Naive thymus-derived CD8-positive, alpha-beta T cell (primary cell): Measurements from ENCODE around the gene MRPS33. TPM values are rescaled to one million over a fixed set of nuclear protein-coding genes. Genes with fewer than 3 reads are reported as not detected.
"Not testable (repeated sequence)": the region's sequence is repeated elsewhere in the genome, so short reads cannot be mapped to it uniquely, and the experiment has no call there.

Experiments
- ATAC-seq, 2 donors: fragments of 150-1000 bp; cut with Tn5 transposase in 1 of 2; sonication (Bioruptor Pico), chemical (Tn5 transposase) in 1 of 2; 1 replicate in 1 of 2; 2 replicates in 1 of 2; pipeline ENCODE4 v1.10.0; 2021; ENCODE audit warnings: mild to moderate bottlenecking in 2 of 2, moderate library complexity in 2 of 2
- POLR2A ChIA-PET: fragments of 350-600 bp; sonication (Branson Sonifier 250); formaldehyde crosslinking; loops from one replicate; lab custom pipeline; 2021; ENCODE audit warnings: antibody characterized with exemption; lab: Charles Lee
- DNase-seq, 10 donors: peaks; one replicate each; pipeline versions ENCODE4 v3.0.0 to v3.0.0-alpha.2; 2020 to 2022
- H3K27ac Mint-ChIP-seq, 10 donors: one replicate each; pipeline ENCODE4 v1.8.0; 2020 to 2022; ENCODE audit warnings: mild to moderate bottlenecking in 10 of 10, mixed read lengths in 10 of 10, moderate library complexity in 4 of 10, inconsistent platforms in 1 of 10
- H3K27me3 Mint-ChIP-seq, 5 donors: one replicate each; pipeline ENCODE4 v1.8.0; 2021 to 2022; ENCODE audit warnings: mixed read lengths in 5 of 5
- H3K36me3 Mint-ChIP-seq, 3 donors: one replicate each; pipeline ENCODE4 v1.8.0; 2020 to 2022; ENCODE audit warnings: mixed read lengths in 3 of 3, mild to moderate bottlenecking in 2 of 3, inconsistent platforms in 1 of 3
- H3K4me1 Mint-ChIP-seq, 4 donors: one replicate each; pipeline ENCODE4 v1.8.0; 2021 to 2022; ENCODE audit warnings: mixed read lengths in 4 of 4
- H3K4me3 Mint-ChIP-seq, 10 donors: one replicate each; pipeline ENCODE4 v1.8.0; 2020 to 2022; ENCODE audit warnings: mild to moderate bottlenecking in 10 of 10, mixed read lengths in 10 of 10, moderate library complexity in 6 of 10, inconsistent platforms in 1 of 10
- H3K9me3 Mint-ChIP-seq, 9 donors: one replicate each; pipeline ENCODE4 v1.8.0; 2020 to 2022; ENCODE audit warnings: mixed read lengths in 9 of 9, mild to moderate bottlenecking in 3 of 9, inconsistent platforms in 1 of 9, moderate library complexity in 1 of 9
- polyA plus RNA-seq, 3 donors: library from polyadenylated mRNA; unstranded; fragments of 300-500 nt; fragmentation: Illumina TruSeq; gene quantifications; one replicate each; pipeline ENCODE4 v1.2.3, GENCODE V29; 2021
- total RNA-seq, 8 experiments: library from RNA in 2 of 8; stranded (reverse) in 2 of 8; gene quantifications; one replicate each; pipeline ENCODE4 v1.2.3 and lab custom pipeline; 2021 to 2026

MRPS33 gene
- total and polyA plus RNA-seq, 5 experiments from 2014 or later: 52.2 to 105 (median 74.7) TPM

- H3K27ac Mint-ChIP-seq: peak overlapping the region in 1 of 10 donors; percentile 43
- DNase-seq (no peak), ATAC-seq (no peak)
- peaks cover 0 to 3% (median 0%) of the 10 kb centered on the region in 4 donors for H3K4me1 Mint-ChIP-seq
- H3K4me3 Mint-ChIP-seq: no peak overlapping the region
- H3K9me3 Mint-ChIP-seq: no peaks in the 10 kb centered on the region
- H3K36me3 Mint-ChIP-seq: no peaks in the 10 kb centered on the region
- H3K27me3 Mint-ChIP-seq: peaks cover 0 to 2% (median 1%) of the 10 kb centered on the region in 5 donors
- POLR2A ChIA-PET: interaction anchor here (0.7 kb wide), 1 partner anchor 56 kb away, joined by 3 read pairs; no protein-coding TSS in a partner anchor
These were observed 41.6 kb downstream of the MRPS33 start for GRCh38 chr7:140972876-140973829.

DNA sequence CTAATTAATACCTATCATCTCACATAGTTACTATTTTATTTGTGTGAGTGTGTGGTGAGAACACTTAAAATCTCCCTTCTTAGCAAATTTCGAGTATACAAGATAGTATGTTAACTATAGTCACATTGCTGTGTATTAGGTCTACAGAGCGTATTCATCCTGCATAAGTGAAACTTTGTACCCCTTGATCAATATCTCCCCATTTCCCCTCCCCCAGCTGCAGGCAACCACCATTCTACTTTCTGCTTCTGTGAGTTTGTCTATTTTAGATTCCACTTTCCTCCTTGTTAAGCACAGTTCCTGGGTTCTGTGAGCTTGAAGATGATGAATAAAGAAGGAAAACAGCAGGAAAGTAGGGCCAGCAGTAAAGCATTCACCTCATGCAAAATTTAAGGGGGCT is 42.4 kb downstream of the MRPS33 start:
- Mint-ChIP-seq H3K27ac (no peak overlapping the region), H3K4me3 (no peak overlapping the region), H3K9me3 (no peaks in the 10 kb centered on the region), H3K4me1 (no peaks in the 10 kb centered on the region), H3K27me3 (peaks cover 1 to 9% (median 4%) of the 10 kb centered on the region in 5 donors), H3K36me3 (no peaks in the 10 kb centered on the region)
- ATAC-seq (no peak), DNase-seq (no peak)
- POLR2A ChIA-PET: interaction anchor here (0.5 to 0.7 kb wide), 2 partner anchors 55 to 456 kb away, joined by 3 read pairs; no protein-coding TSS in a partner anchor

DNA sequence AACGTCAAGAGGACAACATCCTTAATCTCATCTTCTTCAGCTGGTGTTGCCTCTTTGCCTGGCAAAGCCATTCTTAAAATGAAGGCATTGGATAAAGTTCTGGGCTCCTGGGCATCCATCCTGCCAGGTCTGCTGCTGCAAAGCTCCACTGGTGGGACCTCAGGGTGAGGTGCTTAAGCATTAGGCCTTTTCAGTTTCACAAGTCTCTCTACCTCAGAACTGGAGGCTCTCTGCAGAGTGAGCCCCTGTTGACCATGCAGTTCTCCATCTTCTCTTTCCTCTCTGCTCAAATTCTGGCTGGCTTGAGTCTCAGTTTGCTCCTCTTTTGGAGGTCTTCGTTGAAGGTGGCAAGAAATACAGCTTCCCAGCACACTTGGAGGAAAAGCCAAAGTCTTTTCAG is 47.3 kb downstream of the MRPS33 start:
- Mint-ChIP-seq H3K4me1 (no peaks in the 10 kb centered on the region), H3K27ac (no peak overlapping the region), H3K27me3 (peaks cover 1 to 11% (median 4%) of the 10 kb centered on the region in 5 donors), H3K36me3 (no peaks in the 10 kb centered on the region), H3K9me3 (no peaks in the 10 kb centered on the region), H3K4me3 (no peak overlapping the region)
- no peak for ATAC-seq
- DNase-seq: no peak
- POLR2A ChIA-PET: no interaction called here

- DNase-seq (no peak), ATAC-seq (no peak)
- Mint-ChIP-seq H3K4me1 (no peaks in the 10 kb centered on the region), H3K9me3 (no peaks in the 10 kb centered on the region), H3K27ac (no peak overlapping the region), H3K27me3 (peaks cover 2 to 11% (median 4%) of the 10 kb centered on the region in 5 donors), H3K36me3 (no peaks in the 10 kb centered on the region), H3K4me3 (no peak overlapping the region)
- POLR2A ChIA-PET: no interaction called here
These were observed 48.1 kb downstream of the MRPS33 start for GRCh38 chr7:140966561-140967233.

GRCh38 chr7:140961117-140961516 is 53.6 kb downstream of the MRPS33 start:
- no peak overlapping the region for H3K4me3 Mint-ChIP-seq
- peaks cover 0 to 5% (median 0%) of the 10 kb centered on the region in 9 donors for H3K9me3 Mint-ChIP-seq
- no peaks in the 10 kb centered on the region for H3K4me1 Mint-ChIP-seq
- peaks cover 0 to 5% (median 0%) of the 10 kb centered on the region in 3 donors for H3K36me3 Mint-ChIP-seq
- peaks cover 0 to 1% (median 0%) of the 10 kb centered on the region in 5 donors for H3K27me3 Mint-ChIP-seq
- ATAC-seq (no peak), DNase-seq (no peak)
- POLR2A ChIA-PET: no interaction called here
- no peak overlapping the region for H3K27ac Mint-ChIP-seq

DNA sequence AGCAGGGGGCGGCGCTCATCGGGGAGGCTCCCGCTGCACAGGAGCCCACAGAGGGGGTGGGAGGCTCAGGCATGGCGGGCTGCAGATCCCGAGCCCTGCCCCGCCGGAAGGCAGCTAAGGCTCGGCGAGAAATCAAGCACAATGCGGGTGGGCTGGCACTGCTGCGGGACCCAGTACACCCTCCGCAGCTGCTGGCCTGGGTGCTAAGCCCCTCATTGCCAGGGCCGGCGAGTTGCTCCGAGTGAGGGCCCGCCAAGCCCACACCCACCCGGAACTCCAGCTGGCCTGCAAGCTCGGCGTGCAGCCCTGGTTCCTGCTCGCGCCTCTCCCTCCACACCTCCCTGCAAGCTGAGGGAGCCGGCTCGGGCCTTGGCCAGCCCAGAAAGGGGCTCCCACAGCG is 57.8 kb downstream of the MRPS33 start:
- H3K4me1 Mint-ChIP-seq, H3K9me3 Mint-ChIP-seq, POLR2A ChIA-PET, H3K36me3 Mint-ChIP-seq, H3K4me3 Mint-ChIP-seq, H3K27ac Mint-ChIP-seq, ATAC-seq, DNase-seq, H3K27me3 Mint-ChIP-seq: not testable (repeated sequence)

Other genes with a start within 250 kb of the MRPS33 start
- 10 to 100 TPM; 51.6 to 54.9 TPM for gene BRAF, start 90.0 kb downstream of the MRPS33 start, total RNA-seq
- 10 to 100 TPM in 1 of 3 donors, 1 to 10 TPM in 2; 7.4 to 11.2 (median 8.9) TPM for gene BRAF, start 90.0 kb downstream of the MRPS33 start, polyA plus RNA-seq
- gene TMEM178B, start 59.1 kb upstream of the MRPS33 start, total RNA-seq: not detected
- gene TMEM178B, start 59.1 kb upstream of the MRPS33 start, polyA plus RNA-seq: under 1 TPM in 1 of 3 donors, not detected in 2; 0.03 TPM